HCT116 (cell line): ENCODE results near the gene TMEM203. TPM values are rescaled to one million over a fixed set of nuclear protein-coding genes. Genes with fewer than 3 reads are reported as not detected.

ENCODE experiments used
- ATAC-seq: fragments of 200-7000 bp; cut with Tn5 transposase; 2 replicates; pipeline ENCODE4 v1.9.1; 2020; ENCODE audit warnings: mild to moderate bottlenecking, moderate library complexity
- BruUV-seq: library from RNA; stranded (reverse); fragments of 400-500 nt; replicated peaks from 2 replicates; lab custom pipeline; 2021; lab: Mats Ljungman, UMichigan
- CTCF ChIA-PET: fragments of 300-600 bp; sonication (Branson Sonifier 250); formaldehyde crosslinking; loops from one replicate; lab custom pipeline; 2021; ENCODE audit warnings: antibody characterized with exemption; lab: Charles Lee
- POLR2A ChIA-PET: fragments of 300-600, 350-600 bp; sonication (Branson Sonifier 250); formaldehyde crosslinking; loops from one replicate; lab custom pipeline; 2021; ENCODE audit warnings: antibody characterized with exemption; lab: Charles Lee
- RAD21 ChIA-PET, 2 experiments: fragments of 300-600 bp; sonication (Branson Sonifier 250); formaldehyde crosslinking; loops; one replicate each; lab custom pipeline; 2023; ENCODE audit warnings: low total read pairs in 2 of 2; ENCODE audit not compliant: uncharacterized antibody in 2 of 2, unreplicated experiment in 2 of 2, low non-redundant PET in 1 of 2; lab: Charles Lee
- DNase-seq: peaks from one replicate; pipeline ENCODE4 v3.0.0-alpha.2; 2010; ENCODE audit warnings: low read depth, low spot score
- H2AFZ ChIP-seq: fragments of 200-600 bp; shearing (Covaris generic), sonication (generic); 2 replicates; pipeline ENCODE4 v1.6.1; 2017; ENCODE audit warnings: low read depth, mixed run types, mixed read lengths, antibody characterized with exemption, low read length; ENCODE audit not compliant: poor library complexity, severe bottlenecking
- H3K27ac ChIP-seq: 2 replicates; pipeline ENCODE4 v1.5.1; 2012; ENCODE audit warnings: low read depth, low read length
- H3K27me3 ChIP-seq: fragments of 200-600 bp; sonication (generic); 2 replicates; pipeline ENCODE4 v1.6.1; 2016; ENCODE audit warnings: mixed run types, low read length, mixed read lengths; ENCODE audit not compliant: insufficient read depth
- H3K36me3 ChIP-seq, 2 experiments: fragments of 200-500 bp in 1 of 2; fragments of 200-600 bp in 1 of 2; sonication (Bioruptor generic) in 1 of 2; sonication (generic) in 1 of 2; 2 replicates each; pipeline versions ENCODE4 v1.5.1 to v1.6.1; 2014 to 2016; ENCODE audit warnings: low read length in 2 of 2, inconsistent platforms in 1 of 2, mixed read lengths in 1 of 2, mixed run types in 1 of 2; ENCODE audit not compliant: insufficient read depth in 2 of 2, control insufficient read depth in 1 of 2
- H3K4me1 ChIP-seq, 2 experiments: fragments of 200-600 bp in 1 of 2; sonication (generic) in 1 of 2; 2 replicates each; pipeline versions ENCODE4 v1.5.1 to v1.6.1; 2012 to 2017; ENCODE audit warnings: low read length in 2 of 2, inconsistent platforms in 1 of 2, mild to moderate bottlenecking in 1 of 2, mixed read lengths in 1 of 2, mixed run types in 1 of 2, moderate library complexity in 1 of 2; ENCODE audit not compliant: insufficient read depth in 2 of 2, control insufficient read depth in 1 of 2
- H3K4me2 ChIP-seq: fragments of 200-600 bp; sonication (generic); 2 replicates; pipeline ENCODE4 v1.6.1; 2017; ENCODE audit warnings: mixed run types, low read length, mixed read lengths
- H3K4me3 ChIP-seq, 2 experiments: fragments of 200-600 bp in 1 of 2; sonication (generic) in 1 of 2; replicated peaks in 1 of 2; 2 replicates each; pipeline ENCODE4 v1.5.1; 2011 to 2016; ENCODE audit warnings: low read length in 2 of 2, control low read depth in 1 of 2, low read depth in 1 of 2, mild to moderate bottlenecking in 1 of 2, mixed read lengths in 1 of 2, mixed run types in 1 of 2
- H3K79me2 ChIP-seq: fragments of 200-600 bp; sonication (generic); 2 replicates; pipeline ENCODE4 v1.6.1; 2017; ENCODE audit warnings: mild to moderate bottlenecking, mixed run types, low read length, moderate library complexity, mixed read lengths; ENCODE audit not compliant: insufficient read depth
- H3K9ac ChIP-seq: fragments of 200-600 bp; sonication (generic); 2 replicates; pipeline ENCODE4 v1.6.1; 2016; ENCODE audit warnings: low read length, mixed read lengths
- H3K9me2 ChIP-seq: fragments of 200-600 bp; sonication (generic), shearing (Covaris generic); 2 replicates; pipeline ENCODE4 v1.6.1; 2017; ENCODE audit warnings: mixed run types, mild to moderate bottlenecking, moderate library complexity; ENCODE audit not compliant: insufficient read depth
- H3K9me3 ChIP-seq, 2 experiments: fragments of 200-500 bp in 1 of 2; fragments of 200-600 bp in 1 of 2; sonication (Bioruptor generic) in 1 of 2; sonication (generic) in 1 of 2; 2 replicates each; pipeline ENCODE4 v1.6.1; 2014 to 2017; ENCODE audit warnings: low read length in 2 of 2, mixed read lengths in 2 of 2, inconsistent platforms in 1 of 2, low read depth in 1 of 2, mild to moderate bottlenecking in 1 of 2, mixed run types in 1 of 2, moderate library complexity in 1 of 2; ENCODE audit not compliant: control insufficient read depth in 1 of 2, insufficient read depth in 1 of 2
- H4K20me1 ChIP-seq: fragments of 200-600 bp; sonication (generic), shearing (Covaris generic); 2 replicates; pipeline ENCODE4 v1.6.1; 2017; ENCODE audit warnings: mixed run types, mild to moderate bottlenecking, moderate library complexity; ENCODE audit not compliant: insufficient read depth
- CEBPB ChIP-seq: IDR thresholded peaks from 2 replicates; pipeline ENCODE4 v1.6.1; 2012; ENCODE audit warnings: low read depth
- EGR1 ChIP-seq: IDR thresholded peaks from 2 replicates; pipeline ENCODE4 v1.6.1; 2012; ENCODE audit warnings: low read depth
- ELF1 ChIP-seq: IDR thresholded peaks from 2 replicates; pipeline ENCODE4 v1.6.1; 2012; ENCODE audit warnings: low read depth, borderline replicate concordance
- EZH2phosphoT487 ChIP-seq: fragments of 200-600 bp; IDR thresholded peaks from 2 replicates; pipeline ENCODE4 v1.6.1; 2018; ENCODE audit warnings: antibody characterized with exemption, borderline replicate concordance
- FOSL1 ChIP-seq: IDR thresholded peaks from 2 replicates; pipeline ENCODE4 v1.6.1; 2012; ENCODE audit warnings: low read depth
- JUND ChIP-seq: IDR thresholded peaks from 2 replicates; pipeline ENCODE4 v1.6.1; 2012
- POLR2A ChIP-seq: IDR thresholded peaks from 2 replicates; pipeline ENCODE4 v1.7.0; 2011; ENCODE audit warnings: borderline replicate concordance; ENCODE audit not compliant: insufficient read depth, insufficient read length; ENCODE audit errors: extremely low read depth
- POLR2AphosphoS5 ChIP-seq: IDR thresholded peaks from 2 replicates; pipeline ENCODE4 v1.6.1; 2011; ENCODE audit warnings: mild to moderate bottlenecking, low read depth, low read length, moderate library complexity
- REST ChIP-seq: IDR thresholded peaks from 2 replicates; pipeline ENCODE4 v1.6.1; 2012; ENCODE audit warnings: low read depth
- SP1 ChIP-seq: IDR thresholded peaks from 2 replicates; pipeline ENCODE4 v1.6.1; 2012; ENCODE audit warnings: low read depth
- SRF ChIP-seq: IDR thresholded peaks from 2 replicates; pipeline ENCODE4 v1.6.1; 2012; ENCODE audit warnings: low read depth
- ZBTB33 ChIP-seq: IDR thresholded peaks from 2 replicates; pipeline ENCODE4 v1.6.1; 2011; ENCODE audit warnings: mild to moderate bottlenecking, low read length, moderate library complexity; ENCODE audit not compliant: insufficient replicate concordance; ENCODE audit errors: extremely low read depth
- ZFX ChIP-seq: fragments of 450-650 bp; IDR thresholded peaks from 2 replicates; pipeline ENCODE4 v1.6.1; 2017
- intact Hi-C: fragments of 100-400 bp; cut with micrococcal nuclease; formaldehyde crosslinking; loops from 2 replicates; pipeline ENCODE4 v1.10.0; 2022
- total RNA-seq: library from RNA; stranded (reverse); gene quantifications from one replicate; pipeline ENCODE4 v1.2.1, GENCODE V29; 2021; ENCODE audit not compliant: unreplicated experiment

Gene TMEM203
- total RNA-seq, 1 experiment from 2014 or later, result 45.0 TPM

GRCh38 chr9:137174722-137175293 lies 30.6 kb downstream of the TMEM203 start:
- ChIA-PET CTCF (no interaction called here), POLR2A (interaction anchor here (1.6 kb wide), 1 partner anchor 12 kb away, joined by 5 read pairs; no protein-coding TSS in a partner anchor), RAD21 (no interaction called here)
- H3K9me3 ChIP-seq, result no peaks in the 10 kb centered on the region
- H3K27me3 ChIP-seq, result no peaks in the 10 kb centered on the region
- TF ChIP-seq JUND (no peak), POLR2AphosphoS5 (no peak), ZFX (no peak), SRF (no peak), CEBPB (no peak), SP1 (no peak), ZBTB33 (no peak), EZH2phosphoT487 (no peak), FOSL1 (no peak), REST (no peak), ELF1 (no peak), EGR1 (no peak), POLR2A (no peak)
- H3K9me2 ChIP-seq, result no peaks in the 10 kb centered on the region
- H3K36me3 ChIP-seq, result peaks cover 0 to under 1% of the 10 kb centered on the region in 2 experiments; a peak in 2 of 4 replicates
- no peaks in the 10 kb centered on the region for H4K20me1 ChIP-seq
- no peak overlapping the region for H2AFZ ChIP-seq
- no TSS peak for BruUV-seq
- peaks cover 5 to 23% of the 10 kb centered on the region in 2 experiments for H3K4me1 ChIP-seq
- no peak overlapping the region for H3K4me2 ChIP-seq
- intact Hi-C loops, result no loop called here
- H3K4me3 ChIP-seq, result no peak overlapping the region
- no peak for ATAC-seq
- no peak overlapping the region for H3K27ac ChIP-seq
- DNase-seq, result no peak
- H3K79me2 ChIP-seq, result no peaks in the 10 kb centered on the region
- no peak overlapping the region for H3K9ac ChIP-seq
